ENCODE measurements around the gene GCDH.
A peak's percentile ranks its signal among the peaks of the same experiment; 100 is the strongest.
"Not testable (repeated sequence)": the region's sequence is repeated elsewhere in the genome, so short reads cannot be mapped to it uniquely, and the experiment has no call there.

The GCDH gene

DNA sequence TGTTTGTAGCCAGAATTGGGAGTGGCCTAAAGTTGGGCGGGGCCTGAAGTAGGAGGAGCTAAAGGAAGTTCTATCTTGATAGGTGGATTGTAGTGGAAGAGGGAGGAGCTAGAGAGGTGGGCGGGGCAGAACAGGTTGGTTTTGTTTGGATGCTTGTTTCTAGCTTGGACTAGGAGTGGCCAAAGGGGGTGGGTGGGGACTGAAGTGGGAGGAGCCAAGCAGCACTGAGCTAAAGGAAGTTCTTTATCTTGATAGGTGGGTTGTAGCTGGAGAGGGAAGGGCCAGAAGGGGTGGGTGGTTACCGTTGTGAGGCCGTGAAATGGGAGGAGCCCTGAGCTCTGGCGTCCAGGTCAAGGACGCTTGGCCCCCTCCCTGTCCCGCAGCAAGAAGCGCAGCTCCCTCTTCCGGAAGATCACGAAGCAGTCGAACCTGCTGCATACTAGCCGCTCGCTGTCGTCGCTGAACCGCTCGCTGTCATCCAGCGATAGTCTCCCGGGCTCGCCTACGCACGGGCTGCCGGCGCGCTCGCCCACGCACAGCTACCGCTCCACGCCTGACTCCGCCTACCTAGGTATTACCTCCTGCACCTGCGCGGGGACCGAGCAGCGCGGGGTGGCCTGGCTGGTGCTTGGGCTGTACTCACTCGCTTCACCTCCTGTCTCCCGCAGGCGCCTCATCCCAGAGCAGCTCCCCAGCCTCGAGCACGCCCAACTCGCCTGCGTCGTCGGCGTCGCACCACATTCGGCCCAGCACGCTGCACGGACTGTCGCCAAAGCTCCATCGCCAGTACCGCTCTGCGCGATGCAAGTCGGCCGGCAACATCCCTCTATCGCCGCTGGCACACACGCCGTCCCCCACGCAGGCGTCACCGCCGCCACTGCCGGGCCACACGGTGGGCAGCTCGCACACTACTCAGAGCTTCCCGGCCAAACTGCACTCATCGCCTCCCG is 17.7 kb upstream of the GCDH start:
- no peak for DNase-seq (ENCODE audit: low spot score)

DNA sequence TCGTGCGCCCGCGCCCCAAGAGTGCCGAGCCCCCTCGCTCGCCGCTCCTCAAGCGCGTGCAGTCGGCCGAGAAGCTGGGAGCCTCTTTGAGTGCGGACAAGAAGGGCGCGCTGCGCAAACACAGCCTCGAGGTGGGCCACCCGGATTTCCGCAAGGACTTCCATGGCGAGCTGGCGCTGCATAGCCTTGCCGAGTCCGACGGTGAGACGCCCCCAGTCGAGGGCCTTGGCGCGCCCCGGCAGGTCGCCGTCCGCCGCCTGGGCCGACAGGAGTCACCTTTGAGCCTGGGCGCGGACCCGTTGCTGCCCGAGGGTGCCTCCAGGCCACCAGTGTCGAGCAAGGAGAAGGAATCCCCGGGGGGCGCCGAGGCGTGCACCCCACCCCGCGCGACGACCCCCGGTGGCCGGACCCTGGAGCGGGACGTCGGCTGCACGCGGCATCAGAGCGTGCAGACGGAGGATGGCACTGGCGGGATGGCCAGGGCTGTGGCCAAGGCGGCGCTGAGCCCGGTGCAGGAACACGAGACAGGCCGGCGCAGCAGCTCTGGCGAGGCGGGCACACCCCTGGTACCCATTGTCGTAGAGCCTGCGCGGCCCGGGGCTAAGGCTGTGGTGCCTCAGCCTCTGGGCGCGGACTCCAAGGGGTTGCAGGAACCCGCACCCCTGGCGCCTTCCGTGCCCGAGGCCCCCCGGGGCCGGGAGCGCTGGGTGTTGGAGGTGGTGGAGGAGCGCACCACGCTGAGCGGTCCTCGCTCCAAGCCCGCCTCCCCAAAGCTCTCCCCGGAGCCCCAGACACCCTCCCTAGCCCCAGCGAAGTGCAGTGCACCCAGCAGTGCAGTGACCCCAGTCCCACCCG is 16.8 kb upstream of the GCDH start:
- no peak for DNase-seq (ENCODE audit: low spot score)

DNA sequence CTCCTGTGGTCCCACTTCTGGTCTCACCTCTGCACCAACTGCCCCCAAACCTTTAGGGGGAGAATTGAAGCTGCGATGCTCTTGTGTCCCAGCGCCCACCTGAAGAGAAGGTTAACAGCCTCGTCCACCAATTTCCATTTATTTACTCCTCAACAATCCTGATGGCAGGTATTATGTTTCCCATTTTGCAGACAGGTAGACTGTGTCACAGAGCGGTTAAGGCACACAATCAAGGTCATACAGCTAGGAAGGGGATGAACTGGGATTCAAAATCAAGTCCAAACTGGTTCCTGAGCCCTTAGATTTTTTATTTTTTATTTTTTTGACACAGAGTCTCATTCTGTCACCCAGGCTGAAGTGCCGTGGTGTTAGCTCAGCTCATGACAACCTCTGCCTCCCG is 15.9 kb upstream of the GCDH start:
- no peak for DNase-seq (ENCODE audit: low spot score)

DNA sequence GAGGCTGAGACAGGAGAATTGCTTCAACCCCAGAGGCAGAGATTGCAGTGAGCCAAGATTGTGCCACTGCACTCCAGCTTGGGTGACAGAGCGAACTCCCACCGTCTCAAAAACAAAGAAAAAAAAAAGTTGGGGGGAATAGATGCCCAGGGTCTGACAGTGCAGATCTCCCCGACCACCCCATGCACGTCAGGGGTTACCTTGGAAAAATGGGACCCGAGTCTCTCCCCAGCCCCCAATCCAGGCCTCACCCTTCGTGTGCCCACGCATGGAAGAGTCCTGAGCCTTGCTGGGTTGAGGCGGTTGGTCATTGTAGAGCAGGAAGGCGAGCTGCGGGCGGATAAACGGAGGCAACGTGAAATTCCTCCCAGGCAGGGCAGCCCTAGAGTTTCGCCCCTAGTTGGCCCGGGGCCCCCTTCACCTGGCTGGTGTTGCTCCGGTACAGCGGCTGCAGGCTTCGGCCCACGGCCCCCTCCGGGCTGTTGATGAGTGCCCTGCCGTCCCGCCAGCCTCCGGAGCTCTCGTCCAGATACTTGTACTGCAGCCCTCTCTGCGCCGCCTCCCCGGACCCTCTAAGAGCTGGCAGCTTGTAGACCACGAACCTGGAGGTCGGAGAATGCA is 10.3 kb upstream of the GCDH start:
- DNase-seq (ENCODE audit: low spot score): no peak

DNA sequence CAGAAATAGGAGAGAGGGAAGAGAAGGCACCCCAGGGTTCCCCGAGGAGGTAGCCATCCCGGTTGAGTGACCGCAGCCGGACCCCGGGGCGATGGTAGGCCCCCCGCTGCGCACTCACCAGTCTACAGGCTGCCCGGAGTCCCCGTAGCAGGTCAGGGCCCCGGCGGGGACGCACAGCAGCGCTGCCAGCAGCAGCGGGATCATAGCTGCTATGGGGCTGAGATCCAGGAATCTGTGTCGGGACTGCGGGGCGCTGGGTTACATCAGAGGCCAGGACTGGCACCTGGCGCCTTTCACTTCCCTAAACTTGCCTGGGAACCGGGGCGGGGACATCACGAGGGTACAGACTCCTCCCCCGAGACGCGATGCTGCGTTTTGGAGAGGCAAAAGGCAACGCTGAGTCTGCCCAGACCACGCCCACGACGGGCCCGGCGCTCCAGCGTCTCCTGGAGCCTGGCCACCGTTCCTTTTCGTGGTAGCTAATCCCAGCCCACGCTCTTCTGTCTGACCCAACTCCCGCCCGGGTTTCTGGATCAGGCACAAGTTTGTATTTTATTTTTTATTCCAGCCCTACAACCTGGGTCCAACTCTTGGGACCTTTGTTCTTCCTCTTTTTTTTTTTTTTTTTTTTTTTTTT is 9.7 kb upstream of the GCDH start, which contains the start of gene DNASE2:
Gene DNASE2 (minus strand): TSS at position 278 of the 637 bp plus-strand sequence. CDS start 74 bp downstream, at position 204.
- peak; percentile 98 for DNase-seq (ENCODE audit: low spot score)

DNA sequence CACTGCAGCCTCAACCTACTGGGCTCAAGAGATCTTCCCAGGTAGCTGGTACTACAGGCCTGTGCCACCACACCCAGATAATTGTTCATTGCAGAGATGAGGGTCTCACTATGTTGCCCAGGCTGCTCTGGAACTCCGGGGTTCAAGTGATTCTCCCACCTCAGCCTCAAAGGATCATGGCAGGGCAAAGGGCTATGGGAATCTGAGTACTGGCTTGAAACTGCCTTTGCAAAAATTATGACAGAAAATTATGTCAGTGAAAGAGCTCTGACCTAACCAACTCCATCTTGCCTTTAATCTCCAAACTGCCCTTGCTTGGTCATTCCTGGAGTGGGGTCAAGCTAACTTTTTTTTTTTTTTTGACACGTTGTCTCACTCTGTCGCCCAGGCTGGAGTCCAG is 8.4 kb upstream of the GCDH start:
- no peak for DNase-seq (ENCODE audit: low spot score)

DNA sequence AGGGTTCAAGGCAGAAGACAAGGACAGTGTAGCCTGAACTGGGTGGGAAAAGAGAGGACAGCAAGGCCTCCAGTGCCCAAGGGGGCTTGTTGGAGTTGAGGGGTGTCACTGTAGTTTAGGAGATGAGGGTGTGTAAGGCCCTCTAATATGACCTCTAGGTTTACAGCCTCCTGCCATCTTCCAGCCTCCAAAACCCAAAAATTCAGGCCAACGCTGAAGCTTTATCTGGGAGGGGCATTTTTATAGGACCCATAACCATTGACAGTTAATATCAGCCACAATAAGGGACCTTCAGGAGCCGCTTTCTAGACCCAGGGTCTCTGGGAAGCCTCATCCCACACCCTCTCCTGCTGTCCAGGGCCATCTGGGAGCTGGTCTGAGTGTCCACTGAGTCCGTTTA is 6.8 kb upstream of the GCDH start:
- DNase-seq (ENCODE audit: low spot score): no peak

DNA sequence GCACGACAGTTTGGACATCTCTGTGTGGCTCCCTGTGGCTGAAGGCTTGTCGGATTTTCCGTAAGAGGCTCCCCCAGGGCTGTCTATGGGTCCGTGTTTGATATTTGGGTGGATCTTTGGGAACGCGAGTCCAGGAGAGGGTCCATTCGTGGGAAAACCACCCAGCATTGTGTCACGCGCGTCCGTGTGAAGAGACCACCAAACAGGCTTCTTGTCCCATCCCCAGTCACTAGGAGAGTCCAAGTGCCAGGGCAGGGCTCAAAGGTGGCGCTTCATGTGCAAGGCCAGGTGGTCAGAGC is 6.4 kb upstream of the GCDH start:
- DNase-seq (ENCODE audit: low spot score): no peak

DNA sequence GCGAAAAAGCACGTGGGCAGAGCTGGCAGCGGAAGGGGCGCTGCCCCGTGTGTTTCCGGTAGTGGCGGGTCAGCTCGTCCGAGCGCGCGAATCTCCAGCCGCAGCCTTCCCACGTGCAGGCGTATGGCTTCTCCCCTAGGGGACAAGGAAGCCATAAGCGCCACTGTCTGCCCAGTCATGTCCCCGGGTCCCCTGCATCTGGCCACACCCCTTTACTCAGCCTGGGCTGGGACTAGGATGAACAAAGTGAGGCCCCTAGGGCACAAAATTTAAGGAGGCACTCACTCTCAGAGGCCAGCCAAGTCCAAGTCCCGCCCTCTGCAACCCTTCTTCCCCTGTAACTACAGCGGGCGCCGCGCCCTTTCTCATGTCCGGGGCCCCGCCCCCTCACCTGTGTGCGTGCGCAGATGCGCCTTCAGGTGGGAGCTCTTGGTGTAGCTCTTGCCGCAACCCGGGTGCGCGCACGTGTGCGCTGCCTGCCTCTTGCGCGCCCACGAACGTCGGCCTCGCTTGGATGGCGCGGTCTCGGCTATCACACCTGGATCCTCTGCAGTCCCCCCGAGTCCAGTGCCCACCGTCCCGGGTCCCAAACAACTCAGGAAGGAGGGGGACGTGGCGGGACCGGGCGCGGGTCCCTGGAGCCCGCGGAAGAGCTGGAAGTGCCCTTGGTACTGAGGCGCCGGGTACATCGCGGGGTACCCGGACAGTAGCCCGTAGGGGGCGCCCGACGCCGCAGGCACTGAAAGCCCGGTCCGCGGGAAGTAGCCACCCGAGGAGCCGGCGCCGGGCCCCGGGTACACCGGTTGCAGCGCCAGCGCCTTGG is 5.8 kb upstream of the GCDH start:
- DNase-seq (ENCODE audit: low spot score): peak; percentile 86

DNA sequence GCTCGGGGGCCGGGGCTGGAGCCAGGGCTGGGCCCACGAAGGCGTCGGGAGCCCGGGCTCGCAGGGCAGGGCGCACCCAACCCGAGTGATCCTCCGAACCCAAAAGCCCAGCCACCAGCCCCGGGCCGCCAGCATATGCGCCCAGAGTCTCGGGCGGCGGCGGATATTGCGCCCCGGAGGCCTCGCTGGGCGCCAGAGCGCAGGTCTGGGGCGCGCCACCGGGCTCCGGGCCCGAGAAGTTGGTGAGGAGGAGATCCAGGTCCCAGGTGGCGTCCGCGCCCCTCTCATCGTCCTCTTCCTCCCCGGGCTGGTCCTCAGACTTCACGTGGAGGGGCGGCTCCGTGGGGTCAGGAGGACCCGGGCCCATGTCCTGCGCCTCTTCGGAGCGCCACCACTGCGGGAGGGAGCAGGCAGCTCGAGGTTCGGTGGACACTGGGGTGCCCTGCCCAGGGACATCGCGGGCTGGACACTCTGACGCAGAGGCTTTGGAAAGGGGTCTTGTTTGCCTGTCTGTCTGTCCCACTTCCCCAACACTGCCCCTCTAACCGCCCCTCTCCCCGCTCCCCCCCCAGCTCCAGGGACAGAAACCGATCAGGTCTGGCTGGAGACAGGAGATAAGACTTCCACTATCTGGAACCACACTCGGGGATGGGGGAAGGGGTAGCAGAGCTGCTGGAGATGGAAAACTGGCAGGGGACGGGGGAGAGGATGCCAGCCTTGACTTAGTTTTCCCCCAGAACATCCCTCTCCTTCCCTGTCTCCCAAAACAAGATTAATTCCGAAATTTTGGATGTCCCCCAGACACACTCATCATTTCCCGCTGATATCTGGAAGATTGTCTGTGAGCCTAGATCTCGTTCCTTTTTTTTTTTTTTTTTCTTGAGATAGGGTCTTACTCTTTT is 5.0 kb upstream of the GCDH start:
- DNase-seq (ENCODE audit: low spot score): no peak

DNA sequence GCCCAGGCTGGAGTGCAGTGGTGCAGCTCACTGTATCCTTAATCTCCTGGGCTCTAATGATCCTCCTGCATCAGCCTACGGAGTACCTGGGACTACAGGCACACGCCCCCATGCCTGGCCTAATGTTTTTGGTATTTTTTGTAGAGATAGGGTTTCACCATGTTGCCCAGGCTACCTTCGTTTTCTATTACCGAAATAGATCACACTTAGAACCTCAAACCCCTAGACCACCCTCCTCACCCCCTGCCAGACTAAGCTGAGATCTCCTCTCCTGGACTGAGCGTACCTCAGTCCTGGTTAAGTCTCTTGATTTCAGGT is 4.3 kb upstream of the GCDH start:
- DNase-seq (ENCODE audit: low spot score): no peak

DNA sequence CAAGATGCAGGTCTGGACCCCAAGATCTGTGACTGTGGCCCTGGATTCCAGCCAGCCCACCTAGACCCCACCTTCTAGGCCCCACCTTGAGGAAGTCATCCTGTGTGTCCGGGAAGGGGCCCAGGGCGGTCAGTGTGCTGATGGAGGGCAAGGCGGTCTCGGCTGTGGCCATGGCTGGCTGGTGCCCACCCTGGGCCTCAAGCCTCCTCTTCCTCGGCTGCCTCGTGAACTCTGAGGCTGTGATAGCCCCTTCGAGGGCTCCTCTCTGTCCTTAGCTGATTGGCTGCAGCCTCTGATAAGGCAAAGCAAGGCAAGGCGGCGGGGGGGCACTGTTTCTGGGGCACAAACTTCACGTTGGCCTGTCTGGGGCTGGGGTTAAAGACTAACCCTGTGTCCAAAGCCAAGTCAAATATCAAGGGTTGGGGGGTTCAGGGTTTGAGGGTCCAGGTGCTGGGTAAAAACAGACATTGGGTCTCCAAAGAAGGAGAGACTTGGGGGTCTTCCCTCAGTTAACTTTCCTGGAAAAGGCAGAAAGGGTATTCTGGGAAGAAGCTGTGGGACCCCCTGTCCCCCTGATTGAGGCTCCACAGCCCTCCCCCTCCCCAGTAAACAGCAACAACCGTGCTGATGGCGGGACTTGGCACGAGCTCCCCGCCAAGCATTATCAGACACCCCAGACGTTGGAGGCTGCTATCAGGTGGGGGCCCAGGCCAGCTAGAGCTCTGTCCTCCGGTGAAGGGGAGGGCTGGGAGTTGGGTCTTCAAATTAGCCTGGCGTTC is 3.8 kb upstream of the GCDH start, which contains the start of gene KLF1:
Gene KLF1 (minus strand): TSS at position 233 of the 779 bp plus-strand sequence. CDS start 61 bp downstream, at position 172.
- DNase-seq (ENCODE audit: low spot score): no peak

DNA sequence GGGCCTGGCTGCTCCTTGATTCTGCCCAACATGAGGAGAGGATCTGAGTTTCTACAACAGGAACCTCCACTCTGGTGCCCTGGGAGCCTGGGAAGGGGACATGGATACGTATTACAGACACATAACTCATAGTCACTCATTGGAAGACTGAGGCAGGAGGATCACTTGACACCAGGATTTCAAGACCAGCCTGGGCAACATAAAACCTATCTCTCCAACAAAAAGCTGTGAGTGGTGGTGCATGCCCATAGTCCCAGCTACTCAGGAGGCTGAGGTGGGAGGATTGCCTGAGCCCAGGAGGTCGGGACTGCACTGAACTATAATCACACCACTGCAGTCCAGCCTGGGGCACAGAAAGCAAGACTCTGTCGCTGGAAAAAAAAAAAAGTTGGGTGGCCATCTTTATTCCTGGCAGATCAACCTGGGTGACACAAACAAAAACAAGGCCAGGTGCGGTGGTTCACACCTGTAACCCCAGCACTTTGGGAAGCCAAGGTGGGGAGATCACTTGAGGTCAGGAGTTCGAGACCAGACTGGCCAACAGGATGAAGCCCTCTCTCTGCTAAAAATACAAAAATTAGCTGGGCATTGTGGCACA is 2.9 kb upstream of the GCDH start:
- no peak for DNase-seq (ENCODE audit: low spot score)

DNA sequence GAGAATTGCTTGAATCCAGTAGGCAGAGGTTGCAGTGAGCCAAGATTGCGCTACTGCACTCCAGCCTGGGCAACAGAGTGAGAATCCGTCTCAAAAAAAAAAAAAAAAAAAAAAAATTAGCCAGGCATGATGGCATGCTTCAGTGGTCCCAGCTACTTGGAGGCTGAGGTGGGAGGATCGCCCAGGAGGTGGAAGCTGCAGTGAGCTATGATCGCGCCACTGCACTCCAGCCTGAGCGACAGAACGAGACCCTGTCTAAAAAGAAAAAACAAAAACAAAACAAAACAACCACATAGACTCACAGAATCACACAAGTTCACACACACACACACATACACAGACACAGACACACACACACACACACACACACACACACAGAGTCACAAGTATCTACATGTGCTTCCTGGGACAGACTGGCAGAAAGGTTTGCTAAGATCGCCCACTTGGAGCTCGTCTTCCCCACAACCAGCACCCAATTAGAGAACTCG is 617 bp upstream of the GCDH start:
- not testable (repeated sequence) for DNase-seq (ENCODE audit: low spot score)

DNA sequence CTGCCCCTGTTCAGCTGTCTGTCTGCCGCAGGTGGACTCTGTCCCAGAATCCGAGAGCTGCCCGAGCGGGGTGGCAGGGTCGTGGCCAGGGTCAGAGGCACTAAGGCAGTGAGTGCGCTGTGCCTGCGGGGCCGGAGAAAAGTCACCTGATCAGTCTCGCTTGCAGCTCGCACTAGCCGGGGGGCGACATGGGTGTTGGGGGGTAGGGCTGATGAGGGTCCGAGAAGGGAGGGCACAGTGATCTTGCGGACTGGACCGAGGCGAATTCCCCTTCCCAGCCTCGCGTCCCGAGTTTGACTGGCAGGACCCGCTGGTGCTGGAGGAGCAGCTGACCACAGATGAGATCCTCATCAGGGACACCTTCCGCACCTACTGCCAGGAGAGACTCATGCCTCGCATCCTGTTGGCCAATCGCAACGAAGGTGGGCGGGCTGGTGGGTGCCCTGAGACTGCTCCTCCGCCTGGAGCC is 627 bp downstream of the GCDH start:
- DNase-seq (ENCODE audit: low spot score): no peak

DNA sequence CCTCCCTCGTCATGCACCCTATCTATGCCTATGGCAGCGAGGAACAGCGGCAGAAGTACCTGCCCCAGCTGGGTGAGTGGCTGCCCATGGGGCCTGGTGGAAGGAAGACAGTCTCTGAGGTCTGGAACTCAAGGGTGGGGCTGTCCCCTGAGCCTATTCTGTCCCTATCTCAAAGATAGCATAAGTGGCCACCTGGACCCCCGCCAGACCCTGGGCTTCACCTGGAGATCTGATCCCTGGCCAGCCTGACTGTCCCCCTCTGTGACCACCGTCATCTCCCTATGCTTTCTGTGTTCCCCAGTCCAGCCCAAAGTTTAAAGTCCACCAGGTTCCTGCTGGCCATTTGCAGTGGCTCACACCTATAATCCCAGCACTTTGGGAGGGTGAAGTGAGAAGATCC is 2.6 kb downstream of the GCDH start:
- DNase-seq (ENCODE audit: low spot score): no peak

DNA sequence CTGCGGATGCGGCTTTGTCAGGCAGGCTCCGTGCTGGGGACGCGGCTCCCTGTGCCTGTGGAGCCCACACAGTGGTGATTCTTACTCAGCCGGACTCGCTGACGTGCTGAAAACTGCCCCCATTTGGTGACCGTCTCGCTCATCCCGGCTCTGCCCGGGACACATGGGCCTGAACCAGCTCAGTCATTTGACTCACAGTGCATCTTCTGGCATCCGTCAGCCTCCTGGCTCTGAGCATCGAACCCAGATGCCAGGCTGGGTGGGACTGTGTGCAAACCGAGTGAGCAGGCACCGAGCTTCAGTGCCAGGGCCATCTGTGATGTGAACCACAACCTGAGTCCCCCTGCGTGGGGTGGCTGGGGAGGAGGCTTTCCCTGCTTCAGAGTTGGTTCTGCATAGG is 5.5 kb downstream of the GCDH start:
- DNase-seq (ENCODE audit: low spot score): no peak

DNA sequence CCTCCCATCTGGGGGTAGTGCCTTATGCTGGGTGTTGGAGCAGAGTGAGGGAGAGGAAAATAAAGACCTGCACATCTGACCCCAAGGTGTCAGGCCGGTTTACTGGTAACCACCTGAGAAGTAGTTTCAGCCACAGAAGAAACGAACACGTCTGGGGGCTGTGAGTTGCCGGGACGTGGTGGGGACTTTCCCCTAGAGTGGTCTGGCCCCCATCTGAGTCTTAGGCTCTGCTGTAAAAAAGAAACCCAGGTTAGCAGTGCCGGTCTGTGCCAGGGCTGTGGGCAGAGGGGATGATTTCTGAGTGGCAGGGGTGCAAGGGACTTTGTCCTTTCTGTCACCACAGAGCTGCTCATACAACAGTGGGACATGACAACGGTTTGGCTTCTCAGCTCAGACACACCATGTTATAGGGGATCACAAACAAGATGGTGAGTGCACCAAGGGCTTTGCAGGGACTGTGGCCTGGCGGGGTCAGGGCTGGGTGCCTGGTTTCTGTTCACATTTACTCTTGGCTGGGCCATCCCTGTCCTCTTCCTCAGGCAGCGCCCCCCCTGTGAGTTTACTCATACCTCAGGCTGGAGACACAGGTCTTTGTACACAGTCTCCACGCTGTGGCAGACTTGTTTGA is 9.0 kb downstream of the GCDH start:
- DNase-seq (ENCODE audit: low spot score): no peak

Measured in LoVo (cell line).